HCT116 (cell line): ENCODE measurements around the gene C1R. TPM values are rescaled to one million over a fixed set of nuclear protein-coding genes. Genes with fewer than 3 reads are reported as not detected.

Experiments used
- ATAC-seq: fragments of 200-7000 bp; cut with Tn5 transposase; 2 replicates; pipeline ENCODE4 v1.9.1; 2020; ENCODE audit warnings: mild to moderate bottlenecking, moderate library complexity
- BruUV-seq: library from RNA; stranded (reverse); fragments of 400-500 nt; replicated peaks from 2 replicates; lab custom pipeline; 2021; lab: Mats Ljungman, UMichigan
- CTCF ChIA-PET: fragments of 300-600 bp; sonication (Branson Sonifier 250); formaldehyde crosslinking; loops from one replicate; lab custom pipeline; 2021; ENCODE audit warnings: antibody characterized with exemption; lab: Charles Lee
- POLR2A ChIA-PET: fragments of 300-600, 350-600 bp; sonication (Branson Sonifier 250); formaldehyde crosslinking; loops from one replicate; lab custom pipeline; 2021; ENCODE audit warnings: antibody characterized with exemption; lab: Charles Lee
- RAD21 ChIA-PET, 2 experiments: fragments of 300-600 bp; sonication (Branson Sonifier 250); formaldehyde crosslinking; loops; one replicate each; lab custom pipeline; 2023; ENCODE audit warnings: low total read pairs in 2 of 2; ENCODE audit not compliant: uncharacterized antibody in 2 of 2, unreplicated experiment in 2 of 2, low non-redundant PET in 1 of 2; lab: Charles Lee
- DNase-seq: peaks from one replicate; pipeline ENCODE4 v3.0.0-alpha.2; 2010; ENCODE audit warnings: low read depth, low spot score
- H2AFZ ChIP-seq: fragments of 200-600 bp; shearing (Covaris generic), sonication (generic); 2 replicates; pipeline ENCODE4 v1.6.1; 2017; ENCODE audit warnings: low read depth, mixed run types, mixed read lengths, antibody characterized with exemption, low read length; ENCODE audit not compliant: poor library complexity, severe bottlenecking
- H3K27ac ChIP-seq: 2 replicates; pipeline ENCODE4 v1.5.1; 2012; ENCODE audit warnings: low read depth, low read length
- H3K27me3 ChIP-seq: fragments of 200-600 bp; sonication (generic); 2 replicates; pipeline ENCODE4 v1.6.1; 2016; ENCODE audit warnings: mixed run types, low read length, mixed read lengths; ENCODE audit not compliant: insufficient read depth
- H3K36me3 ChIP-seq, 2 experiments: fragments of 200-500 bp in 1 of 2; fragments of 200-600 bp in 1 of 2; sonication (Bioruptor generic) in 1 of 2; sonication (generic) in 1 of 2; 2 replicates each; pipeline versions ENCODE4 v1.5.1 to v1.6.1; 2014 to 2016; ENCODE audit warnings: low read length in 2 of 2, inconsistent platforms in 1 of 2, mixed read lengths in 1 of 2, mixed run types in 1 of 2; ENCODE audit not compliant: insufficient read depth in 2 of 2, control insufficient read depth in 1 of 2
- H3K4me1 ChIP-seq, 2 experiments: fragments of 200-600 bp in 1 of 2; sonication (generic) in 1 of 2; 2 replicates each; pipeline versions ENCODE4 v1.5.1 to v1.6.1; 2012 to 2017; ENCODE audit warnings: low read length in 2 of 2, inconsistent platforms in 1 of 2, mild to moderate bottlenecking in 1 of 2, mixed read lengths in 1 of 2, mixed run types in 1 of 2, moderate library complexity in 1 of 2; ENCODE audit not compliant: insufficient read depth in 2 of 2, control insufficient read depth in 1 of 2
- H3K4me2 ChIP-seq: fragments of 200-600 bp; sonication (generic); 2 replicates; pipeline ENCODE4 v1.6.1; 2017; ENCODE audit warnings: mixed run types, low read length, mixed read lengths
- H3K4me3 ChIP-seq, 2 experiments: fragments of 200-600 bp in 1 of 2; sonication (generic) in 1 of 2; replicated peaks in 1 of 2; 2 replicates each; pipeline ENCODE4 v1.5.1; 2011 to 2016; ENCODE audit warnings: low read length in 2 of 2, control low read depth in 1 of 2, low read depth in 1 of 2, mild to moderate bottlenecking in 1 of 2, mixed read lengths in 1 of 2, mixed run types in 1 of 2
- H3K79me2 ChIP-seq: fragments of 200-600 bp; sonication (generic); 2 replicates; pipeline ENCODE4 v1.6.1; 2017; ENCODE audit warnings: mild to moderate bottlenecking, mixed run types, low read length, moderate library complexity, mixed read lengths; ENCODE audit not compliant: insufficient read depth
- H3K9ac ChIP-seq: fragments of 200-600 bp; sonication (generic); 2 replicates; pipeline ENCODE4 v1.6.1; 2016; ENCODE audit warnings: low read length, mixed read lengths
- H3K9me2 ChIP-seq: fragments of 200-600 bp; sonication (generic), shearing (Covaris generic); 2 replicates; pipeline ENCODE4 v1.6.1; 2017; ENCODE audit warnings: mixed run types, mild to moderate bottlenecking, moderate library complexity; ENCODE audit not compliant: insufficient read depth
- H3K9me3 ChIP-seq, 2 experiments: fragments of 200-500 bp in 1 of 2; fragments of 200-600 bp in 1 of 2; sonication (Bioruptor generic) in 1 of 2; sonication (generic) in 1 of 2; 2 replicates each; pipeline ENCODE4 v1.6.1; 2014 to 2017; ENCODE audit warnings: low read length in 2 of 2, mixed read lengths in 2 of 2, inconsistent platforms in 1 of 2, low read depth in 1 of 2, mild to moderate bottlenecking in 1 of 2, mixed run types in 1 of 2, moderate library complexity in 1 of 2; ENCODE audit not compliant: control insufficient read depth in 1 of 2, insufficient read depth in 1 of 2
- H4K20me1 ChIP-seq: fragments of 200-600 bp; sonication (generic), shearing (Covaris generic); 2 replicates; pipeline ENCODE4 v1.6.1; 2017; ENCODE audit warnings: mixed run types, mild to moderate bottlenecking, moderate library complexity; ENCODE audit not compliant: insufficient read depth
- CBX3 ChIP-seq: IDR thresholded peaks from 2 replicates; pipeline ENCODE4 v1.6.1; 2012; ENCODE audit warnings: low read depth
- CEBPB ChIP-seq: IDR thresholded peaks from 2 replicates; pipeline ENCODE4 v1.6.1; 2012; ENCODE audit warnings: low read depth
- ELF1 ChIP-seq: IDR thresholded peaks from 2 replicates; pipeline ENCODE4 v1.6.1; 2012; ENCODE audit warnings: low read depth, borderline replicate concordance
- EZH2 ChIP-seq: fragments of 200-600 bp; sonication (generic); IDR thresholded peaks from 2 replicates; pipeline ENCODE4 v1.6.1; 2017; ENCODE audit warnings: antibody characterized with exemption, mixed run types
- EZH2phosphoT487 ChIP-seq: fragments of 200-600 bp; IDR thresholded peaks from 2 replicates; pipeline ENCODE4 v1.6.1; 2018; ENCODE audit warnings: antibody characterized with exemption, borderline replicate concordance
- SP1 ChIP-seq: IDR thresholded peaks from 2 replicates; pipeline ENCODE4 v1.6.1; 2012; ENCODE audit warnings: low read depth
- intact Hi-C: fragments of 100-400 bp; cut with micrococcal nuclease; formaldehyde crosslinking; loops from 2 replicates; pipeline ENCODE4 v1.10.0; 2022
- total RNA-seq: library from RNA; stranded (reverse); gene quantifications from one replicate; pipeline ENCODE4 v1.2.1, GENCODE V29; 2021; ENCODE audit not compliant: unreplicated experiment
- TF ChIP-seq, protein P1 (sequence below), 3 experiments: fragments of 200-600 bp in 1 of 3; sonication (generic) in 1 of 3; IDR thresholded peaks in 2 of 3; conservative IDR thresholded peaks in 1 of 3; 2 replicates each; pipeline ENCODE4 v1.5.1; 2012 to 2017; ENCODE audit warnings: low read depth in 2 of 3, low read length in 2 of 3, antibody characterized with exemption in 1 of 3, borderline replicate concordance in 1 of 3, control low read depth in 1 of 3, mild to moderate bottlenecking in 1 of 3, mixed read lengths in 1 of 3, mixed run types in 1 of 3, moderate library complexity in 1 of 3; ENCODE audit not compliant: insufficient read depth in 1 of 3
- TF ChIP-seq, protein P2 (sequence below): IDR thresholded peaks from 2 replicates; pipeline ENCODE4 v1.6.1; 2012

Gene C1R
- total RNA-seq, 1 experiment from 2014 or later, result 4.3 TPM

DNA sequence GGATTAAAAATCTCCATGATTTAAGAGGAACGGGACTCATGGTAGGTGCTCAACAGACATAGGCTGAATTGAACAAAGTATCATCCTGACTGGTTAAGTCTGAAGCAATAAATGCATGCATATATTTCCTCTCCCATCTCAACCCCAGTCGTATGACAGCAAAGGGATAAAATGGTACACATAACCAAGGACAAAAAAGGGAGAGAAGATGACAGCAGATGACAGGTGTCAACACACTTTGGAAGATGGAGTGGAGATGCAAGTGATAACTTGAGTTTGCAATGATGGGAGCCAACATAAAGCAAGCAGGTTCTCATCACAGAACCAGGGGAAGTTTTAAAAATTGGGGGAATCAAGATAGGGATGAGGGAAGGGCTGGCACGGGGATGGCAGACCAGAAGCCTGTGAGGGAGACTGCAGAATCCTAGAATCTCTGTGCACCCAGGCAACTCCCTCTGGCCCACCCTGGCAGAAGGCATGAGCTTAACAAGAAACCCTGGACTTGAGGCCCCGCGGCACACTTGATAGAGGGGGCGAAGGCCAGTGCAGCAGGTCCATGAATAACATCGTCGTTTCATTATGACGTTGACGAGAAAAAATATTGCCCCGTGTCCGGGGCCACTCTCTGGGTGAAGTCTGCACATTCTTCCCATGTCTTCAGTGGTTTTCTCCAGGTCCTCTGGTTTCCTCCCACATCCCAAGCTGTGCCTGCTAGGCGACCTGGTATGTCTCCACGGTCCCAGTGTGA is 11.8 kb upstream of the C1R start:
- Histone ChIP-seq H3K9me3 (peaks cover 9 to 11% of the 10 kb centered on the region in 2 experiments; a peak in 1 of 4 replicates), H4K20me1 (no peaks in the 10 kb centered on the region), H3K27me3 (no peaks in the 10 kb centered on the region), H3K9ac (no peak overlapping the region), H3K79me2 (peaks cover 25% of the 10 kb centered on the region), H3K4me1 (peaks cover 0 to 10% of the 10 kb centered on the region in 2 experiments; a peak in 2 of 4 replicates), H3K4me3 (no peak overlapping the region), H2AFZ (no peak overlapping the region), H3K9me2 (no peaks in the 10 kb centered on the region), H3K27ac (no peak overlapping the region), H3K4me2 (no peak overlapping the region), H3K36me3 (peaks cover 6 to 9% of the 10 kb centered on the region in 2 experiments; a peak in 2 of 4 replicates)
- DNase-seq, result no peak
- ChIA-PET RAD21 (no interaction called here), POLR2A (no interaction called here), CTCF (no interaction called here)
- intact Hi-C loops, result no loop called here
- no peak for TF ChIP-seq SP1
- TF ChIP-seq, protein P1, sequence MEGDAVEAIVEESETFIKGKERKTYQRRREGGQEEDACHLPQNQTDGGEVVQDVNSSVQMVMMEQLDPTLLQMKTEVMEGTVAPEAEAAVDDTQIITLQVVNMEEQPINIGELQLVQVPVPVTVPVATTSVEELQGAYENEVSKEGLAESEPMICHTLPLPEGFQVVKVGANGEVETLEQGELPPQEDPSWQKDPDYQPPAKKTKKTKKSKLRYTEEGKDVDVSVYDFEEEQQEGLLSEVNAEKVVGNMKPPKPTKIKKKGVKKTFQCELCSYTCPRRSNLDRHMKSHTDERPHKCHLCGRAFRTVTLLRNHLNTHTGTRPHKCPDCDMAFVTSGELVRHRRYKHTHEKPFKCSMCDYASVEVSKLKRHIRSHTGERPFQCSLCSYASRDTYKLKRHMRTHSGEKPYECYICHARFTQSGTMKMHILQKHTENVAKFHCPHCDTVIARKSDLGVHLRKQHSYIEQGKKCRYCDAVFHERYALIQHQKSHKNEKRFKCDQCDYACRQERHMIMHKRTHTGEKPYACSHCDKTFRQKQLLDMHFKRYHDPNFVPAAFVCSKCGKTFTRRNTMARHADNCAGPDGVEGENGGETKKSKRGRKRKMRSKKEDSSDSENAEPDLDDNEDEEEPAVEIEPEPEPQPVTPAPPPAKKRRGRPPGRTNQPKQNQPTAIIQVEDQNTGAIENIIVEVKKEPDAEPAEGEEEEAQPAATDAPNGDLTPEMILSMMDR (IDR thresholded peaks at IDR 0.05 in 2 of 3, conservative IDR thresholded peaks at IDR 0.05 in 1 of 3; ENCODE audit: borderline replicate concordance in 1 of 3, insufficient read depth in 1 of 3, low read depth in 2 of 3, low read length in 2 of 3), result no peak
- TF ChIP-seq, protein P2, sequence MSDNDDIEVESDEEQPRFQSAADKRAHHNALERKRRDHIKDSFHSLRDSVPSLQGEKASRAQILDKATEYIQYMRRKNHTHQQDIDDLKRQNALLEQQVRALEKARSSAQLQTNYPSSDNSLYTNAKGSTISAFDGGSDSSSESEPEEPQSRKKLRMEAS, result no peak
- TF ChIP-seq EZH2phosphoT487, result no peak
- TF ChIP-seq ELF1, result no peak
- TF ChIP-seq CEBPB, result no peak
- no peak for TF ChIP-seq EZH2
- TF ChIP-seq CBX3, result no peak
- no peak for ATAC-seq
- no TSS peak for BruUV-seq
